Measurements from ENCODE around the gene FSTL5. TPM values are rescaled to one million over a fixed set of nuclear protein-coding genes. Genes with fewer than 3 reads are reported as not detected.

FSTL5 gene
- total and polyA plus RNA-seq, 2 of the 8 experiments (the other 6 are each of a cell fraction or from before 2014, with no cell fraction given): 0.09 to 0.32 TPM

GRCh38 chr4:162163892-162164759, at the start of gene FSTL5 (continued):
- no peak for TF ChIP-seq NANOG (IDR thresholded peaks at IDR 0.05; ENCODE audit: insufficient read depth, low read depth, low read length, poor library complexity, severe bottlenecking)
- TF ChIP-seq BACH1 (IDR thresholded peaks at IDR 0.05; ENCODE audit: low read length): no peak
- no peak for TF ChIP-seq JUN (IDR thresholded peaks at IDR 0.05; ENCODE audit: low read depth, low read length)
- peak; percentile 96 for TF ChIP-seq ASH2L (IDR thresholded peaks at IDR 0.05; ENCODE audit: low read length)
- TF ChIP-seq KDM4A (IDR thresholded peaks at IDR 0.05; ENCODE audit: low read depth, low read length, severe bottlenecking): peak; percentile 92
- no peak for TF ChIP-seq KDM5A (IDR thresholded peaks at IDR 0.05; ENCODE audit: low read length)
- no peak for TF ChIP-seq RNF2 (IDR thresholded peaks at IDR 0.05; ENCODE audit: borderline replicate concordance, low read depth, low read length, missing control alignments, poor library complexity, severe bottlenecking)
- no peak for TF ChIP-seq BRCA1 (IDR thresholded peaks at IDR 0.05; ENCODE audit: low read depth, low read length)
- no peak for TF ChIP-seq MAFK (IDR thresholded peaks at IDR 0.05; ENCODE audit: low read depth, low read length)
- TF ChIP-seq ATF3 (IDR thresholded peaks at IDR 0.05; ENCODE audit: insufficient read depth, low read depth, low read length): no peak
- TF ChIP-seq POLR2AphosphoS5 (IDR thresholded peaks at IDR 0.05; ENCODE audit: low read depth, low read length): peak; percentile 46; the same call in 1 of the 2 replicates
- TF ChIP-seq RBBP5 (IDR thresholded peaks at IDR 0.05; ENCODE audit: borderline replicate concordance, low read depth, low read length): peak; percentile 77; the same call in 1 of the 2 replicates
- TF ChIP-seq RAD21 (IDR thresholded peaks at IDR 0.05 in 1 of 2, conservative IDR thresholded peaks at IDR 0.05 in 1 of 2; ENCODE audit: low read depth in 2 of 2, low read length in 2 of 2): peak in 1 of 2 experiments; percentile 2; a peak in 3 of 4 replicates
- TF ChIP-seq GTF2F1 (IDR thresholded peaks at IDR 0.05; ENCODE audit: borderline replicate concordance, low read depth, low read length): no peak
- TF ChIP-seq KDM1A (IDR thresholded peaks at IDR 0.05; ENCODE audit: borderline replicate concordance, low read length): peak; percentile 50; the same call in 1 of the 2 replicates
- TF ChIP-seq SAP30 (IDR thresholded peaks at IDR 0.05; ENCODE audit: insufficient read depth, insufficient replicate concordance, low read length): peak; percentile 46
- no peak for TF ChIP-seq SIX5 (IDR thresholded peaks at IDR 0.05; ENCODE audit: low read depth, low read length)
- no peak for TF ChIP-seq CHD2 (IDR thresholded peaks at IDR 0.05; ENCODE audit: low read length)
- TF ChIP-seq ZNF274 (IDR thresholded peaks at IDR 0.05; ENCODE audit: borderline replicate concordance, extremely low read depth, low read length): no peak
- TF ChIP-seq PHF8 (conservative IDR thresholded peaks at IDR 0.05; ENCODE audit: low read depth, low read length): peak; percentile 43; the same call in 1 of the 2 replicates
- TF ChIP-seq SP1 (IDR thresholded peaks at IDR 0.05; ENCODE audit: low read depth, low read length): peak; percentile 46; the same call in 1 of the 2 replicates
- TF ChIP-seq E2F6 (IDR thresholded peaks at IDR 0.05): no peak

Measured in H1 (cell line).